OCI-LY7 (cell line): Measurements from ENCODE around the gene DNMBP. TPM values are rescaled to one million over a fixed set of nuclear protein-coding genes. Genes with fewer than 3 reads are reported as not detected.

ENCODE experiments used
- BruUV-seq: library from RNA; stranded (reverse); fragments of 400-500 nt; replicated peaks from 2 replicates; lab custom pipeline; 2021; lab: Mats Ljungman, UMichigan
- CTCF ChIA-PET: fragments of 300-600 bp; sonication (Branson Sonifier 250); formaldehyde crosslinking; loops from one replicate; lab custom pipeline; 2022; ENCODE audit warnings: antibody characterized with exemption; ENCODE audit not compliant: unreplicated experiment; lab: Charles Lee
- POLR2A ChIA-PET: fragments of 300-600 bp; sonication (Branson Sonifier 250); formaldehyde crosslinking; loops from one replicate; lab custom pipeline; 2022; ENCODE audit warnings: antibody characterized with exemption; lab: Charles Lee
- DNase-seq: peaks from one replicate; pipeline ENCODE4 v3.0.0-alpha.2; 2015; ENCODE audit warnings: low spot score
- H2AFZ ChIP-seq: fragments of 200-600 bp; sonication (generic), shearing (Covaris generic); 2 replicates; pipeline ENCODE4 v1.6.1; 2014; ENCODE audit warnings: mild to moderate bottlenecking, antibody characterized with exemption, low read length, moderate library complexity
- H3K27ac ChIP-seq: fragments of 200-600 bp; sonication (generic); 2 replicates; pipeline ENCODE4 v1.5.1; 2014; ENCODE audit warnings: mixed run types, low read depth, mild to moderate bottlenecking, moderate library complexity, low read length, inconsistent platforms; ENCODE audit not compliant: poor library complexity, severe bottlenecking
- H3K36me3 ChIP-seq: fragments of 200-600 bp; sonication (generic); 2 replicates; pipeline ENCODE4 v1.6.1; 2014; ENCODE audit warnings: mild to moderate bottlenecking, antibody characterized with exemption, low read length, moderate library complexity, mixed read lengths; ENCODE audit not compliant: insufficient read depth
- H3K4me1 ChIP-seq: fragments of 200-600 bp; sonication (generic); 2 replicates; pipeline ENCODE4 v1.5.1; 2014; ENCODE audit warnings: mild to moderate bottlenecking, low read length; ENCODE audit not compliant: insufficient read depth, poor library complexity, severe bottlenecking
- H3K4me2 ChIP-seq: fragments of 200-600 bp; sonication (generic); 2 replicates; pipeline ENCODE4 v1.6.1; 2014; ENCODE audit warnings: mild to moderate bottlenecking, low read length
- H3K4me3 ChIP-seq: fragments of 200-600 bp; sonication (generic); 2 replicates; pipeline ENCODE4 v1.5.1; 2014; ENCODE audit warnings: mild to moderate bottlenecking, low read depth, low read length; ENCODE audit not compliant: poor library complexity, severe bottlenecking
- H3K79me2 ChIP-seq: fragments of 200-600 bp; sonication (generic); 2 replicates; pipeline ENCODE4 v1.6.1; 2016; ENCODE audit warnings: low read depth, mild to moderate bottlenecking, low read length, moderate library complexity, mixed read lengths; ENCODE audit not compliant: insufficient read depth
- H3K9me2 ChIP-seq: fragments of 200-600 bp; sonication (generic); 2 replicates; pipeline ENCODE4 v1.6.1; 2016; ENCODE audit warnings: mild to moderate bottlenecking, low read length, mixed read lengths; ENCODE audit not compliant: insufficient read depth
- H3K9me3 ChIP-seq: fragments of 200-600 bp; sonication (generic); 2 replicates; pipeline ENCODE4 v1.6.1; 2014; ENCODE audit warnings: mild to moderate bottlenecking, mixed run types, low read length, mixed read lengths
- H4K20me1 ChIP-seq: fragments of 200-600 bp; sonication (generic); 2 replicates; pipeline ENCODE4 v1.6.1; 2014; ENCODE audit warnings: mild to moderate bottlenecking, antibody characterized with exemption, low read length, moderate library complexity, mixed read lengths; ENCODE audit not compliant: insufficient read depth
- EZH2phosphoT487 ChIP-seq: fragments of 200-600 bp; sonication (generic); IDR thresholded peaks from 2 replicates; pipeline ENCODE4 v1.6.1; 2018; ENCODE audit warnings: low read depth, borderline replicate concordance, mild to moderate bottlenecking, mixed run types, antibody characterized with exemption, low read length, moderate library complexity, mixed read lengths
- intact Hi-C: fragments of 100-400 bp; cut with micrococcal nuclease; formaldehyde crosslinking; loops from one replicate; pipeline ENCODE4 v1.10.0; 2022; ENCODE audit not compliant: unreplicated experiment
- total RNA-seq, 2 experiments: library from RNA; depleted of rRNA in 1 of 2; stranded (reverse); fragments of >200 nt in 1 of 2; shearing (Covaris generic) in 1 of 2; gene quantifications; 2 replicates each; pipeline ENCODE4 v1.2.3, GENCODE V29; 2014 to 2022
- TF ChIP-seq, protein P1 (sequence below): fragments of 200-600 bp; sonication (generic); conservative IDR thresholded peaks from 2 replicates; pipeline ENCODE4 v1.5.1; 2014; ENCODE audit warnings: mild to moderate bottlenecking, antibody characterized with exemption, low read length, moderate library complexity, mixed read lengths

DNMBP gene
- total RNA-seq, 2 experiments from 2014 or later = 27.0 to 36.2 TPM

DNA sequence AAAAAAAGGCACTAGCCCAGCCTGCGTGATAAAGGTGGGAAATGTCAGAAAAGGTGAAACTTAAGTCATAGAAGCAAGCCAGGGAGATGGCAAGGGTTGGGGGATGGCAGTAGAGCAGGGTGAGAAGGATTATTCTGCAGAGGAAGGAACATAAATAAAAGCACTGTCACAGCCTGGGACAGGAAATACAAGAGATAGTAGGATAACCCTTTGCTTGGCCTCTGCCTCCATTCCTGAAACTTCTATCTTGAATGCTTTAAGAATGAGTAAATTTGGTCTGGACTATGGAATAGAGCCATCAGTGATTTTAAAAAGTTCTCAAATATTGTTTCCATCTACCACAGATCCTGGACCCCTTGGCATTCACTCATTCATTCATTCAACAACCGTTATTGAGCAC, 177.3 kb downstream of the DNMBP start:
- no peaks in the 10 kb centered on the region for H3K9me2 ChIP-seq
- no peak overlapping the region for H3K4me2 ChIP-seq
- no peaks in the 10 kb centered on the region for H3K9me3 ChIP-seq
- no TSS peak for BruUV-seq
- H3K27ac ChIP-seq = no peak overlapping the region
- H3K4me1 ChIP-seq = no peaks in the 10 kb centered on the region
- no peak for DNase-seq
- no peak for TF ChIP-seq EZH2phosphoT487
- TF ChIP-seq, protein P1, sequence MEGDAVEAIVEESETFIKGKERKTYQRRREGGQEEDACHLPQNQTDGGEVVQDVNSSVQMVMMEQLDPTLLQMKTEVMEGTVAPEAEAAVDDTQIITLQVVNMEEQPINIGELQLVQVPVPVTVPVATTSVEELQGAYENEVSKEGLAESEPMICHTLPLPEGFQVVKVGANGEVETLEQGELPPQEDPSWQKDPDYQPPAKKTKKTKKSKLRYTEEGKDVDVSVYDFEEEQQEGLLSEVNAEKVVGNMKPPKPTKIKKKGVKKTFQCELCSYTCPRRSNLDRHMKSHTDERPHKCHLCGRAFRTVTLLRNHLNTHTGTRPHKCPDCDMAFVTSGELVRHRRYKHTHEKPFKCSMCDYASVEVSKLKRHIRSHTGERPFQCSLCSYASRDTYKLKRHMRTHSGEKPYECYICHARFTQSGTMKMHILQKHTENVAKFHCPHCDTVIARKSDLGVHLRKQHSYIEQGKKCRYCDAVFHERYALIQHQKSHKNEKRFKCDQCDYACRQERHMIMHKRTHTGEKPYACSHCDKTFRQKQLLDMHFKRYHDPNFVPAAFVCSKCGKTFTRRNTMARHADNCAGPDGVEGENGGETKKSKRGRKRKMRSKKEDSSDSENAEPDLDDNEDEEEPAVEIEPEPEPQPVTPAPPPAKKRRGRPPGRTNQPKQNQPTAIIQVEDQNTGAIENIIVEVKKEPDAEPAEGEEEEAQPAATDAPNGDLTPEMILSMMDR = no peak
- no peaks in the 10 kb centered on the region for H3K79me2 ChIP-seq
- H2AFZ ChIP-seq = no peak overlapping the region
- intact Hi-C loops = loop anchor here (5.0 kb wide), 1 partner anchor 1180 kb away; no protein-coding TSS in a partner anchor
- no peaks in the 10 kb centered on the region for H4K20me1 ChIP-seq
- H3K4me3 ChIP-seq = no peak overlapping the region
- no peaks in the 10 kb centered on the region for H3K36me3 ChIP-seq
- POLR2A ChIA-PET = no interaction called here
- CTCF ChIA-PET = no interaction called here

DNA sequence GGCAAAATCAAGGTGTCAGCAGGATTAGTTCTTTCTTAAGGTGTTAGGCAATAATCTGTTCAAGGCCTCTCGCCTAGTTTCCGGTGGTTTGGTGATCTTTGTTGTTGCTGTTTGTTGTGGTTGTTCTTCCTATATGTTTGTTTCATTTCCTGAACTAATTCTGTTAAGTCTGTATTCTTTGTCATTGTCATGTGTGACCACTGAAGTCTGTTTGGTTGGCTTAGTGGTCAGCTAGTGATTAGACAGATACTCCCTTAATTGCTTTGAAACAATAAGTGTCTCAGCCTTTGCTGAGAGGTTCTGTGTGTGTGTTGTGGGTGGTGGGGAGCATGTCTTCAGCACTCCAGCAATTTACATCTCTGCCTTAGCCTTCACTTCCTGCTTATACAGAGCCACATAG, 181.3 kb downstream of the DNMBP start:
- Histone ChIP-seq H3K79me2 (no peaks in the 10 kb centered on the region), H3K9me2 (no peaks in the 10 kb centered on the region), H3K27ac (no peak overlapping the region), H4K20me1 (no peaks in the 10 kb centered on the region), H3K9me3 (no peaks in the 10 kb centered on the region), H3K36me3 (no peaks in the 10 kb centered on the region), H2AFZ (no peak overlapping the region), H3K4me1 (no peaks in the 10 kb centered on the region), H3K4me3 (no peak overlapping the region), H3K4me2 (no peak overlapping the region)
- TF ChIP-seq, protein P1 = no peak
- TF ChIP-seq EZH2phosphoT487 = no peak
- ChIA-PET CTCF (interaction anchor here (0.5 kb wide), 1 partner anchor 911 kb away, joined by 3 read pairs; no protein-coding TSS in a partner anchor), POLR2A (interaction anchor here (0.5 to 1.3 kb wide), 2 partner anchors 38 to 280 kb away, joined by 3 read pairs; no protein-coding TSS in a partner anchor)
- intact Hi-C loops = no loop called here
- no TSS peak for BruUV-seq
- DNase-seq = peak; percentile 10

GRCh38 chr10:99827936-99828335, 181.8 kb downstream of the DNMBP start:
- CTCF ChIA-PET = interaction anchor here (0.5 kb wide), 1 partner anchor 912 kb away, joined by 3 read pairs; no protein-coding TSS in a partner anchor
- POLR2A ChIA-PET = interaction anchor here (0.7 to 1.3 kb wide), 2 partner anchors 37 to 423 kb away, joined by 3 read pairs; no protein-coding TSS in a partner anchor
- no TSS peak for BruUV-seq

More at GRCh38 chr10:99827936-99828335, 181.8 kb downstream of the DNMBP start:
- no peak overlapping the region for H3K27ac ChIP-seq
- H2AFZ ChIP-seq = no peak overlapping the region
- DNase-seq = no peak
- H3K4me3 ChIP-seq = no peak overlapping the region
- H3K36me3 ChIP-seq = no peaks in the 10 kb centered on the region
- no peaks in the 10 kb centered on the region for H3K4me1 ChIP-seq
- intact Hi-C loops = no loop called here
- H3K4me2 ChIP-seq = no peak overlapping the region
- H3K9me2 ChIP-seq = no peaks in the 10 kb centered on the region
- no peaks in the 10 kb centered on the region for H3K79me2 ChIP-seq
- H4K20me1 ChIP-seq = no peaks in the 10 kb centered on the region
- TF ChIP-seq, protein P1 = no peak
- TF ChIP-seq EZH2phosphoT487 = no peak
- no peaks in the 10 kb centered on the region for H3K9me3 ChIP-seq
